NCI-H748 treated with DMSO at 0.1 percent for 48 hours (cell line): ENCODE results near the gene MRPS11.
A peak's percentile ranks its signal among the peaks of the same experiment; 100 is the strongest.
"Not testable (repeated sequence)": the region's sequence is repeated elsewhere in the genome, so short reads cannot be mapped to it uniquely, and the experiment has no call there.

Experiments used
- DNase-seq: peaks from one replicate; lab custom pipeline; 2025; lab: John Stamatoyannopoulos, UW

The MRPS11 gene

GRCh38 chr15:88454867-88455810, 12.4 kb upstream of the MRPS11 start:
- DNase-seq = peak; percentile 19

GRCh38 chr15:88456733-88457132, 10.8 kb upstream of the MRPS11 start:
- no peak for DNase-seq

- DNase-seq = no peak
Measured at GRCh38 chr15:88463870-88464532, 3.5 kb upstream of the MRPS11 start.

GRCh38 chr15:88465633-88466224, 1.8 kb upstream of the MRPS11 start:
- DNase-seq = no peak

GRCh38 chr15:88467935-88468528, 524 bp downstream of the MRPS11 start:
- DNase-seq = peak; percentile 11

GRCh38 chr15:88468721-88469120, 1.2 kb downstream of the MRPS11 start:
- DNase-seq = not testable (repeated sequence)

GRCh38 chr15:88469321-88469720, 1.8 kb downstream of the MRPS11 start:
- DNase-seq = no peak

GRCh38 chr15:88470625-88471372, 3.3 kb downstream of the MRPS11 start:
- no peak for DNase-seq

- no peak for DNase-seq
Measured at GRCh38 chr15:88472225-88472624, 4.7 kb downstream of the MRPS11 start.

GRCh38 chr15:88473661-88474293, 6.3 kb downstream of the MRPS11 start:
- DNase-seq = not testable (repeated sequence)

GRCh38 chr15:88476635-88477060, 9.1 kb downstream of the MRPS11 start:
- DNase-seq = no peak

GRCh38 chr15:88477126-88477525, 9.6 kb downstream of the MRPS11 start:
- no peak for DNase-seq

- DNase-seq = no peak
Measured at GRCh38 chr15:88477904-88478303, 10.4 kb downstream of the MRPS11 start.

GRCh38 chr15:88479169-88479568, 11.7 kb downstream of the MRPS11 start:
- DNase-seq = no peak

- DNase-seq = no peak
Measured at GRCh38 chr15:88480981-88481380, 13.5 kb downstream of the MRPS11 start.

GRCh38 chr15:88482263-88482662, 14.8 kb downstream of the MRPS11 start:
- no peak for DNase-seq

- DNase-seq = no peak
Measured at GRCh38 chr15:88484682-88485331, 17.3 kb downstream of the MRPS11 start.

- no peak for DNase-seq
Measured at GRCh38 chr15:88487178-88487795, 19.8 kb downstream of the MRPS11 start.

GRCh38 chr15:88487796-88488523, 20.5 kb downstream of the MRPS11 start:
- no peak for DNase-seq
